Renal pelvis (tissue), 4 donors: ENCODE measurements around the gene ADIPOQ. TPM values are rescaled to one million over a fixed set of nuclear protein-coding genes. Genes with fewer than 3 reads are reported as not detected.
"Not testable (repeated sequence)": the region's sequence is repeated elsewhere in the genome, so short reads cannot be mapped to it uniquely, and the experiment has no call there.

Experiments used
- DNase-seq: peaks from one replicate; pipeline ENCODE4 v3.0.0-alpha.2; 2013
- polyA plus RNA-seq, 3 donors: library from polyadenylated mRNA; unstranded; fragments of 120-200 nt; gene quantifications; one replicate each; pipeline ENCODE4 v1.2.1, GENCODE V29; 2013; ENCODE audit not compliant: insufficient read length in 3 of 3

The ADIPOQ gene
- polyA plus RNA-seq, 3 donors = 0.03 to 0.04 TPM; not detected in 1

GRCh38 chr3:186826410-186826975 is 16.0 kb upstream of the ADIPOQ start:
- no peak for DNase-seq

DNA sequence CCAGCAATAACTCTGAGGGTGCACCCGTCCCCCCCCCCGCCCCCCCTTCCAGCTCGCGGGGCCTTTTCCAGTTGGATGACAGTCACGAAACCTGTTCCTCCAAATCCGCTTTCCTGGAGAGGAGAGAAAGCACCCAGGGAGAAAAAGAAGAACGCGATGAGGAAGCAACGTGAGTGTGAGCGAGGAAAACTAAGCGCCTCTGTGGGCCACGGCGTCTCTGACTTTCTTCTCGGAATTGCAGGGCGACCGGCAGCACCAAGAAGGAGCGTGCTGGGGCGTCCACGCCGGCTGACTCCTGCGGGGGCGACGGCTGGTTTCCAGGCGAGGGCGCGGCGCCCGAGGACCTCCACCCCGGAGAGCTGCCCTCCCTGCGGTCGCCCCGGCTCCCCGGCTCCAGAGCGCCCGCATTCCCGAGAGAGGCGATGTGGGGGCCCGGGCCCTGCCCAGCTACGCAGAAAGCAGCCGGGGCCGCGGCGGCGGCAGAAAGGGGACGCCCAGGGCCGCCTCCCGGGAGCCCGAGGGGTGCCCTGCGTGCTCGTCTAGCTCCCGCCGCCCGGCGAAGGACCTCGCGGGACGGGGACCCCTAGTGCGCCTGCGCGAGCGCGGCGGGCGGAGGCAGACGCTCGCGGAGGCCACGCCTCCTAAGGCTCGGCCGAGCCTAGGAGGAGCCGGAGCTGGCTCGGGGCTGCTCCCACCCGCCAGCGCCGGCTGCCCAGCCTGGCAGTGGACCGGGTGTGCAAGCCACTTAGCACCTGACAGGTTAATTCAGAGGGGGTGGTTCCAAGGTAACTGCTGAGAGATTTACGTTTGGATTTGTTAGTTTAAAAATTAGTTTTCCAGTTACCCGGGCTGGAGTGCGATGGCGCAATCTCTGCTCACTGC is 15.3 kb upstream of the ADIPOQ start:
- peak; percentile 86 for DNase-seq

GRCh38 chr3:186828340-186828739 is 14.2 kb upstream of the ADIPOQ start:
- no peak for DNase-seq

GRCh38 chr3:186831798-186832197 is 10.7 kb upstream of the ADIPOQ start:
- no peak for DNase-seq

GRCh38 chr3:186832276-186832675 is 10.2 kb upstream of the ADIPOQ start:
- DNase-seq = no peak

DNA sequence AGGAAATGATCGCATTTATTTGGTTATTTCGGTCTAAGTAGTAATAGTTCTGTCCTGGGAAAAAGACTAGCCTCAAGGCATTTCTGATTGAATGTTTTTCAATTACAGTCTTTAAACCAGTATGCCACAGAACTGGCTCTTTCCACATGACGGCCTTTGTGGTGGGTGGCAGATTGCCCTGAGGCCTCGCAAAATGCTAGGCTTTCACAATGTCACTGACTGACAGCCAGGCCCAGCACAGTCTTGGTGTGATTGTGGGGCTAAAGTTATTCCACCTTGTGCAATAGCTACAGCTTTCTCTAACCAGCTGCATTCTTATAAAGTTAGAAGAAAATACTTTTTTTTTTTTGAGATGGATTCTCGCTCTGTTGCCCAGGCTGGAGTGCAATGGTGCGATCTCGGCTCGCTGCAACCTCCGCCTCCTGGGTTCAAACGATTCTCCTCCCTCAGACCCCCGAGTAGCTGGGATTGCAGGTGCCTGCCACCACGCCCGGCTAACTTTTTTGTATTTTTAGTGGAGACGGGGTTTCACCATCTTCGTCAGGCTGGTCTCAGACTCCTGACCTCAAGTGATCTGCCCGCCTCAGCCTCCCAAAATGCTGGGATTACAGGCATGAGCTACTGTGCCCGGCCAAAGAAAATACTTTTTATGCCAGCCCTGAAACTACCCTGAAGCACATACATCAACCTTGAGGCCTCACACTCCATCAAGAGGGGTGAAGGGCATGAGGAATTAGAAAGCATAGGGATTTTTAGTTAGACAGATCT is 2.5 kb upstream of the ADIPOQ start:
- no peak for DNase-seq

- DNase-seq = no peak
Measured at GRCh38 chr3:186841620-186842019, 890 bp upstream of the ADIPOQ start.

DNA sequence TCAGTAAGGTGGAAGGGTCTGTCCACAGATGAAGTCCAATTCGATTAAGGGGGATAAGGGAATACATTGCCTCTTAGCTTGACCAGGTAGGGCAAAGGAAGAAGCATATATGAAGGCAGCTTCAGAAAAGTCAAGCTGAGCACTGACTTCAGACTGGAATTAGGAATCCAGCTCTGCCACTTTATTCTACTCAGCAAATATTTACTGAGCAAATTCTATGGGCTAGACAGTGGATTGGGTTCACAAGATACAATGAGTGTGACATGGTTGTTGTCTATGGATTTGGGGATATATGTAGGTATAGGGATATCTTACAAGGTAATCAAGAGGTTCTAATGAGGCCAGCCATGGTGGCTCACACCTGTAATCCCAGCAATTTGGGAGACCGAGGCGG is 526 bp downstream of the ADIPOQ start:
- DNase-seq = no peak

DNA sequence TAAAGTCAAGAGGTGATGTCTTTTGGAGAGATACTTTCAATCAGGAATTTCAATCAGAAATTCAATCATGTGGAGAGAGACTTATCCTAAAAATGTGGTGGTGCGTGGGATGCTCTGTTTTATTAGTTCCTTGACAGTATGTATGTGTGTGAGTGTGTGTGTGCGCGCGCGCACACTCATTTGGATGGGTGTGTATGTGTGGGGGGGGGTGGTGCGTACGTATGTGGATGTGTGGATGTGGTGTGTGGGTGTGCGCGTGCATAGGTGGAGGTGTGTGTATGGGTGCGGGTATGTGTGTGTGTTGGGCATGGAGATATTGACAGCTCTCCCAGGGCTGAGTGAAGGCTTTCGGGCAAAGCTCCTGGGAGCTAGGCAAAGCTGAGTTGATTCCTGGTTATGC is 2.4 kb downstream of the ADIPOQ start:
- DNase-seq = no peak

DNA sequence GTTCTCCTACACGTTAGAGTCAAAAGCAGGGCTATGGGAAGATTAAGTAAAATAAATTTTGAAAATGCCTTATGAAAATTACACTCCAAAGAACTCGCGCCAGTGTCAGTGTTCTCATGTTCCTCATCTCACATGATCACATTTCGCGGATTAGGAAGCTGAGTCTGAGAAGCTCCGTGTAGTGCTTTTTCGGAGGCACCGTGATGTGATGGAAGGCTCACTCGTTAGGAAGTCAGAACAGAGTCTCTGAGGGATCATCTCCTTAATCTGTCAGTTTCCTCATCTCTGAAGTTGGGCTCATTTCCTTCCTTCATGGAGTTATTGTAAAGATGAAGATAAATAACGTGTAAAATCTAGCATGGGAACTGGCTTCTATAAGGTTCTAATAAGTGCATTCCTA is 3.2 kb downstream of the ADIPOQ start:
- DNase-seq = no peak

GRCh38 chr3:186847437-186847836 is 4.9 kb downstream of the ADIPOQ start:
- DNase-seq = no peak

DNA sequence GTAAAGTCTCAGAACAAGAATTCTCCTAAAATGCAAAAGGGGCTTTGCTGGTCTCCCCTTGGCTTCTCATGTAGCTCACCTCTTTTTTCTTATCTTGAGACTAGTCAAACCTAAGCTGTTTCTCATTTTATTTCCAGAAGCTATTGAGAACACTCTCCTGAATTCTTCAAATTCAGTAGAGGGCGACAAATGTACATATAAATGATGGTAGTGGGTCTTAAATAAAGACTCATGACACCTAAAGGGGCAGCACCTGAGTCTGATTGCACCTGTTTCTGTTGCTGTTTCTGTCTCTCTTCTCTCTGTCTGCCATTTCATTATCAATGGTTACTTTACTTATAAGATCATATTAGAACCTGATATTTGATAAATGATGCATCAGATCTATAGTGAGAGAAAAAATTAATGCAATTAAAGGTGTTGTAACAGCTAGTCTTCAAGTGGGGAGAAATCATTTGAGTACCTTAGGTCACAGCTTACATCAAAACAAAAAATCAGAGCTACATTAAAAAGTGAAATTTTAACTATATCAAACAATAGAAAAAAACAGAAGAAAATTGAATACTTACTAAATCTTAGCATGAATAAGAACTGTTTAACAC is 7.0 kb downstream of the ADIPOQ start:
- no peak for DNase-seq

GRCh38 chr3:186851835-186852234 is 9.3 kb downstream of the ADIPOQ start:
- not testable (repeated sequence) for DNase-seq

GRCh38 chr3:186852994-186853393 is 10.5 kb downstream of the ADIPOQ start:
- DNase-seq = no peak

DNA sequence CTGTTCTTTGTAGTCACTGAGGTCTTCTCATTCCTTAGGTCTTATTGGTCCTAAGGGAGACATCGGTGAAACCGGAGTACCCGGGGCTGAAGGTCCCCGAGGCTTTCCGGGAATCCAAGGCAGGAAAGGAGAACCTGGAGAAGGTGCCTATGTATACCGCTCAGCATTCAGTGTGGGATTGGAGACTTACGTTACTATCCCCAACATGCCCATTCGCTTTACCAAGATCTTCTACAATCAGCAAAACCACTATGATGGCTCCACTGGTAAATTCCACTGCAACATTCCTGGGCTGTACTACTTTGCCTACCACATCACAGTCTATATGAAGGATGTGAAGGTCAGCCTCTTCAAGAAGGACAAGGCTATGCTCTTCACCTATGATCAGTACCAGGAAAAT is 11.6 kb downstream of the ADIPOQ start:
- no peak for DNase-seq

GRCh38 chr3:186854954-186855353 is 12.4 kb downstream of the ADIPOQ start:
- no peak for DNase-seq

DNA sequence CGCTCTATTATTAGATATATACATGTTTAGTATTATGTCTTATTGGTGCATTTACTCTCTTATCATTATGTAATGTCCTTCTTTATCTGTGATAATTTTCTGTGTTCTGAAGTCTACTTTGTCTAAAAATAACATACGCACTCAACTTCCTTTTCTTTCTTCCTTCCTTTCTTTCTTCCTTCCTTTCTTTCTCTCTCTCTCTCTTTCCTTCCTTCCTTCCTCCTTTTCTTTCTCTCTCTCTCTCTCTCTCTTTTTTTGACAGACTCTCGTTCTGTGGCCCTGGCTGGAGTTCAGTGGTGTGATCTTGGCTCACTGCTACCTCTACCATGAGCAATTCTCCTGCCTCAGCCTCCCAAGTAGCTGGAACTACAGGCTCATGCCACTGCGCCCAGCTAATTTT is 15.2 kb downstream of the ADIPOQ start:
- DNase-seq = no peak

- not testable (repeated sequence) for DNase-seq
Measured at GRCh38 chr3:186865215-186865853, 22.8 kb downstream of the ADIPOQ start.

- DNase-seq = not testable (repeated sequence)
Measured at GRCh38 chr3:186866095-186866494, 23.6 kb downstream of the ADIPOQ start.

GRCh38 chr3:186869253-186870100 is 27.0 kb downstream of the ADIPOQ start:
- no peak for DNase-seq
